HG02610 (cell line): ENCODE data around the gene WDR7.

Experiments used
- ATAC-seq: cut with Tn5 transposase; IDR thresholded peaks from one replicate; pipeline ENCODE4 v1.9.1; 2021; ENCODE audit warnings: mild to moderate bottlenecking, moderate library complexity; ENCODE audit not compliant: unreplicated experiment

WDR7 gene

DNA sequence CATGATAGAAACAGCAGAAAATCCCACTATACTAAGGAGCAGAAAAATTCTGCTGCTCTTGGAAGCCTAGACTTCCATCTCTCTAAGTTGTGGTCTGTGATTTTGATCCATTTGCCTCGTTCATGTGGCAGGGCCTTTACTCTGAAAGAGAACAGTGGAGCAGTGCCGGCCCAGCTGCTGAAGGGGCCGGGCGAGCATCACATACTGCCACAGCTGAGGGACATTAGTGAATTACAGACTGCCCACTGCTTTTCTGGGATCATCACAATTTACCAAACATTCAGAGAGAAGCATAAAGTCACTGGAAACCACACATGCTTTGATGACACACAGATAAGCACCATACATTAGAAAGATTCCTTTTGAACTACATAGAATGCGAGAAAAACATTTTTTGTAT lies 278.7 kb downstream of the WDR7 start:
- ATAC-seq: no peak

DNA sequence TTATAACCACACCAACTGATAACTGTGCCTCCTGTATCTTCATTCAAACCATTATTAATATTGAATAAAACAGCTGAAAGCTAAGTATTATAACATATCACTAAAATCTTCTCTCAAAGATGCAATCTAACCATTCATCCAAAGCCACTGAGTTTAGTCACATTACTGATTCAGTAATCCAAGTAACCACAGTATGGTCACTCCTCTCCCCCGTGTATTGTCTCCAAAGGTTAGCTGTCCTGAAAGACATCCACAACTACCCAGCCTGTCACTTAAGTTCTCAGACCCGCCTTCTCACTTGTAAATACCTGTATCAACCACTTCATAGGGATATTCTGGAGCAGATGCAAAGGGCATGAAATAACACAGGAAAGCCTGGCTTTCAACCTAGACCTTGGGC lies 282.3 kb downstream of the WDR7 start:
- ATAC-seq: no peak

- ATAC-seq: no peak
These were observed 283.0 kb downstream of the WDR7 start for GRCh38 chr18:56934131-56934530.

DNA sequence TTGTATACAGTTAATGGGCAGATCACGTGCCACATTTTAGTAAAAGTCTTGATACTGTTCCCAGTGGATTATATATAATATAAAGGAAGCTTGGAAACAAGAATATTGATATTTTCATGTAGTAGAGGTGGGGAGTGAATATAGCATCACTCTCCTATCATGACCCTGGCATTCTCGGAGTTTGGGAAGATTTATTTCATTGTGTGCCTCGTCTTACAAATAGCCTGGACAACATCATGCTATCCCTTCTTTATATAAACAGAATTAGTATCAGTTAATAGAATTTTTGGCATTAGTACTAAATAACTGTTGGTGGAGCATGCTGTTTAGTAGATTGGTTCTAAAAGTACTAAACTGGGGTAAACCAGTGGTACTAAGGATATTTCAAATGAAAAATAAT lies 283.7 kb downstream of the WDR7 start:
- no peak for ATAC-seq

DNA sequence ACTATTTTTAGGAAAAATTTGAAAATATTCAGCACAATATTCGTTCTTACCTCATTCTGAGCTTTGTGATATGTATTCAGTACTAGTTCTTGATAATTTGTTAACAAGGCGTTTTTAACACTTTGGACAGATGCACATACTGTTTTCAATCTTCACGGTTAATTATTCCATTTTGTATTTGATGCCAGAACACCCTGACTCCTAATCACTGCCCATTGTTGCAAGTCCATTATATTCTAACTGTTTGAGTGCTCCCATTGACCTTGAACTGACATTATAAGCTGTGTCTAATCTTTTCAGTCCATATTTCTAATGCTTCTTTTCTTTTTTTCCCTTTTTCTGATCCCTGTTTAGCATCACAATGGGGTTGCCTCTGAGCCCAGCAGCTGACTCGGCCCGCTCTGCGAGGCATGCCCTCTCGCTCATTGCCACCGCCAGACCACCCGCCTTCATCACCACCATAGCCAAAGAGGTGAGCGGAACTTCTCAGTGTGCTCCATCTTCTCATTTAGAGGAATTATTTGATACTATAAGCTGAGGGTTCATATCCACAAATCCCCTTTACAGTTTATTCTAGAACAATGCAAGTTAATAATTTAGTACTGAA lies 284.4 kb downstream of the WDR7 start:
- no peak for ATAC-seq

DNA sequence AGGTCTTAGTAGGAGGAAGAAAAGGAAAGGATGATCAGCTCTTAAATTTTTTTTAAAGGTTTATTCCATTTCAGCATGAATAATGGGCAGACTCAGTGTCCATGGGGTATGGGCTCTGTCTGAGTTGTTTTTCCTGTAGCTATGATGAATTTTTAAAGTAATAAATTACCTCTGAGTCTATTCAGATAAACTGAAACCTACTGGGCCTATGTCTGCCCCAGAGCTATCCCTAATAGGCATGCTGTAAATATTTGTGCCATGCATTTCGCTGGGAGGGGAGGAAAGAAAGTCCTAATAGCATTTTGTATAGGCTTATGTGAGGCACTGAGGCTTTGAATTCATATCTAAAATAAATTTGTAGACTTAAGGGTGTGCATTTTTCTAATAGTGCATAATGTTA lies 285.3 kb downstream of the WDR7 start:
- no peak for ATAC-seq

- no peak for ATAC-seq
These were observed 286.8 kb downstream of the WDR7 start for GRCh38 chr18:56937874-56938430.

- ATAC-seq: no peak
These were observed 294.3 kb downstream of the WDR7 start for GRCh38 chr18:56945171-56946083.

DNA sequence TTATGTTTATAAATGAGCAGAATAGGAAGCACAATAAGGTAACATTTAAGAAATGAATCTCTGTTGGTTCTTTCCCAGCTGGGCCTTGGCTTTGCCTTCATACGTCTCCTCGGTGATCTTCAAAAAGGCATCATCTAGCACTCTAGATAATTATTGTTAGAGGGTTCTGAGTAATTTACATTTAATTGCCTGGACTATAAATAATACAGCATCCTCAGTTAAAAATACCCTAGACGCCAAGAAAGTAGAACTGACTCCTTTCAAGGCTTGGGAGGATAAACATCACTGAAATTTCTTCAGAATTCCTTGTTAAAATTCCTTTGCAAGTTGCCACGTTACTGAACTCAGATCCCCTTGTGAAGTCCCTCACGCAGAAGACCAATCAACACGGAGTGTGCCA lies 296.1 kb downstream of the WDR7 start:
- ATAC-seq: no peak

- ATAC-seq: no peak
These were observed 300.9 kb downstream of the WDR7 start for GRCh38 chr18:56952026-56952425.

DNA sequence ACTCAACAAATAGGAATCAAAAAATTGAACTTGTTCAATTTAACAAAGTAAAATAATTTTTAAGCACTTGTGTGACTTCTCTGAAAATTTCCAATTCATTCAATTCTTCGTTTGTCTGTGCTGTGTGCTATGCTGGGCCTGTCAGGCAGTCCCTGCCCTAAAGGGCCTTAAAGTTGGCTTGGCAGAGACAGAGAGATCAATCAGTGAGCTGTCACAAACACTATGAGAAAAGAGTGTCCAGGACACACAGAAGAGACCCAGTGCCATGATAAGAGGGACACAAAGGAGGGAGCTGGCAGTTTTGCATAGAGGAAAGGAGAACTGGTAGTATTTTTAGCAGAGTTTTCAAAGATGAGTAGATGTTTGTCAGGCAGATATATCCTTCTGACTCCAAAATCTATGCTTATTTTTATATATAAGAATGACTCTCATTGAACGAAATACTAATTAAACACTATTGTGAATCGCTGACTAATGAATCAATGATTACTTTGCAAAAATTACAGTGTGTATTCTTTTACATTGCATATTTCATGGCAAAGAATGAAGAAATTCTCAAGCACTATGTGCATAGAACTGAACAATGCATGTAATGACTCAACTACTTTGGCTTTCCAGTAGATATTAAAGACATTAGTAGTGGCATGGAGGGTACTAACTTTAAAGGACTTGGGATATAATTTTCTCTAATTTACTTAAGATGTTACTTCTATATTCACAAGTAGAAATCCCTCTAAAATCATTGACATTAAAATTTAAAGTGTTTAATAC lies 302.5 kb downstream of the WDR7 start:
- no peak for ATAC-seq

GRCh38 chr18:56955490-56955889 lies 304.3 kb downstream of the WDR7 start:
- ATAC-seq: no peak

DNA sequence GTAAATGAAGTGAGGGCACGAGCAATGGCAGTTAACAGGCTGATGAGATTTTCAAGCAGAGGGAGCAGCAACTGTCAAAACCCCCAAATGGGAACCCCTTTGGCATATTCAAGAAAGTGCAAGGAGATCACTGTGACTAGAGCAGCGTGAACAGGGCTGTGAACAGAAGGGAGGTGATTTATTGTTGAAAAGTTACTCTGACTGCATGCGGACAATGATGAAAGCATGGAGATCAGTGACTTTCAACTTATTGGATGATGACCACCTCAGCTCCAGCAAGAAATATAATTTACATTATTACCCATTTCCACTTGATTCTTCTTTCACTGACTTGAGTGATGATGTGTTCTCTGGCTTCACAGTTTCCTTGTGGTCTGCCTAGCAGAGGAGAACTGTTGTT lies 308.0 kb downstream of the WDR7 start:
- ATAC-seq: no peak

DNA sequence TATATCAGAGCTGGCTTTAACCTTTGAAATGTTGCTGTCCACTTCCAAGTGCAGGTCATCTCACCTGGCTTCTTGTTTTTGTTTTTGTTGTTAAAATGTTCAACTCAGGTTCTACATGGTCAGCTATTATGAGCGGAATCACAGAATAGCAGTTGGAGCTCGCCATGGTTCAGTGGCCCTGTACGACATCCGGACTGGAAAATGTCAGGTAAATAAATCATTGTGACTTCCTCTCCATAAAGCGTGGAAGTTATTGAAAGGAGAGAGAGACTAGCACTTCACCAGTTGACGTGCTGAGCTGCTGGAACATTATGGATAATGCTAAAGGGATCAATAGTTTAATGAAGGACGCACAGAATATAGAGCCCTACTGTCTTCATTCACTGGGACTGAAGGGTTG lies 311.2 kb downstream of the WDR7 start:
- no peak for ATAC-seq

GRCh38 chr18:56967035-56967434 lies 315.9 kb downstream of the WDR7 start:
- ATAC-seq: no peak

DNA sequence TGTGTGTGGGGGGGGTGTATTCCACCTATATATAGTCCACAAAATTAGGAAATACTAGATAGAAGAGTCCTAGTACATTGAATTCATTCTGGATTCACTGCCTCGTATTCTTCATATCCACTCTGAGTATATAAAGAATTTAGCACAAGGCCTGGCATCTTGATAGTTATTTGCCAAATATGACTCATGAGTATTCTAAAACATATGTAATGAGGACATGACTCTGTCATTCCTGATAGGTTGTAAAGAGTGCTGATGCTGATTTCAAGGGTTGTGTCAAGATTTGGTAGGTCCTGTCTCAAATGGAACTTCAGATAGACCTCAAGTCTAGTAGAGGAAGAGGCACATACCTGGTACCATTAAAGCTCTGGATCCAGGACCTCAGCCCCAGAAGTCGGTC lies 322.3 kb downstream of the WDR7 start:
- no peak for ATAC-seq

GRCh38 chr18:56974141-56974540 lies 323.0 kb downstream of the WDR7 start:
- ATAC-seq: no peak

- ATAC-seq: no peak
These were observed 324.1 kb downstream of the WDR7 start for GRCh38 chr18:56975276-56975675.

DNA sequence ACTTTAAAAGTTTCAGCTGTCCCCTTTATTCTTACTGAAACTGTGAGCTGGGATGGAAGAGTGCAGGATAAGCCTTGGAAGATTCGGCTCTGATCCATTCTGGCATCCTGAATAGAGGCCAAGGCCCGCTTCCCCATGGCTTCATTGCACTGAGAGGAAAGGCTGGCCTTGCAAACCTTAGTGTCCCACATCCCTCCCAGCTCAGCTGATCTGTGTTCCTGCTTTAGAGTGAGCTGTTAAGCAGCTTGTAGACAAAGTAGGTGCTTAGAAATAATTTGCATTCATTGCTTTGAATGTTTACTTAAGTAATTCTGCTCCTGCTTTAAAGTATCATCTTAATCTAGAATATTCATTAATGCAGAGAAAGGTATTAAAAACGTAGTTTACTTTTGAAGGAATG lies 326.1 kb downstream of the WDR7 start:
- no peak for ATAC-seq

- ATAC-seq: no peak
These were observed 326.6 kb downstream of the WDR7 start for GRCh38 chr18:56977771-56978170.

- ATAC-seq: no peak
These were observed 329.0 kb downstream of the WDR7 start for GRCh38 chr18:56980151-56980550.
